Endothelial cell of umbilical vein (primary cell): ENCODE measurements around the gene SLC4A5. TPM values are rescaled to one million over a fixed set of nuclear protein-coding genes. Genes with fewer than 3 reads are reported as not detected.

Source experiments
- BruUV-seq: library from RNA; stranded (reverse); fragments of 400-500 nt; replicated peaks from 2 replicates; lab custom pipeline; 2021; lab: Mats Ljungman, UMichigan
- CTCF ChIA-PET: fragments of 300-600, 350-600 bp; sonication (Branson Sonifier 250); formaldehyde crosslinking; loops from one replicate; lab custom pipeline; 2021; ENCODE audit warnings: antibody characterized with exemption, inconsistent platforms; lab: Charles Lee
- POLR2A ChIA-PET: fragments of 300-600, 350-600 bp; sonication (Branson Sonifier 250); formaldehyde crosslinking; loops from one replicate; lab custom pipeline; 2021; ENCODE audit warnings: antibody characterized with exemption, inconsistent platforms; lab: Charles Lee
- DNase-seq: peaks from one replicate; pipeline ENCODE4 v3.0.0-alpha.2; 2011; ENCODE audit warnings: low read depth, low spot score
- FAIRE-seq: peaks from 2 replicates; lab custom pipeline; 2011; peaks lifted over from hg19 to GRCh38; lab: Jason Lieb, UNC
- H2AFZ ChIP-seq: 2 replicates; pipeline ENCODE4 v1.6.0; 2012; ENCODE audit warnings: low read depth, low read length, control low read depth, inconsistent platforms
- H3K27ac ChIP-seq: 2 replicates; pipeline ENCODE4 v1.5.1; 2011; ENCODE audit warnings: low read depth, mild to moderate bottlenecking, control low read depth, low read length, moderate library complexity; ENCODE audit not compliant: insufficient read depth
- H3K27me3 ChIP-seq, 2 experiments: 2 replicates each; pipeline versions ENCODE4 v1.6.0 to v1.6.1; 2011; ENCODE audit warnings: low read length in 2 of 2, mixed read lengths in 1 of 2; ENCODE audit not compliant: control insufficient read depth in 2 of 2, insufficient read depth in 2 of 2
- H3K36me3 ChIP-seq, 2 experiments: 2 replicates in 1 of 2; 3 replicates in 1 of 2; pipeline ENCODE4 v1.5.1; 2011; ENCODE audit warnings: low read length in 2 of 2, mild to moderate bottlenecking in 1 of 2, moderate library complexity in 1 of 2; ENCODE audit not compliant: control insufficient read depth in 2 of 2, insufficient read depth in 2 of 2; ENCODE audit errors: extremely low read depth in 1 of 2
- H3K4me1 ChIP-seq: 3 replicates; pipeline ENCODE4 v1.5.1; 2011; ENCODE audit warnings: mild to moderate bottlenecking, low read length; ENCODE audit not compliant: control insufficient read depth, insufficient read depth; ENCODE audit errors: extremely low read depth
- H3K4me2 ChIP-seq: 2 replicates; pipeline ENCODE4 v1.6.1; 2011; ENCODE audit warnings: low read length, control low read depth, mixed read lengths; ENCODE audit not compliant: insufficient read depth
- H3K4me3 ChIP-seq, 3 experiments: fragments of 200-600 bp in 1 of 3; sonication (generic), shearing (Covaris generic) in 1 of 3; replicated peaks in 1 of 3; 2 replicates each; pipeline ENCODE4 v1.5.1; 2011 to 2016; ENCODE audit warnings: control low read depth in 3 of 3, low read length in 3 of 3, mild to moderate bottlenecking in 2 of 3, inconsistent platforms in 1 of 3, low read depth in 1 of 3, moderate library complexity in 1 of 3; ENCODE audit not compliant: insufficient read depth in 1 of 3
- H3K79me2 ChIP-seq: 2 replicates; pipeline ENCODE4 v1.6.0; 2012; ENCODE audit warnings: low read length, inconsistent platforms; ENCODE audit not compliant: control insufficient read depth, insufficient read depth
- H3K9ac ChIP-seq: replicated peaks from 2 replicates; pipeline ENCODE3; 2011; ENCODE audit warnings: low read length, control low read depth; ENCODE audit not compliant: insufficient read depth; ENCODE audit errors: extremely low read depth
- H3K9me1 ChIP-seq: replicated peaks from 3 replicates; pipeline ENCODE4 v1.6.0; 2011; ENCODE audit warnings: mild to moderate bottlenecking, low read length; ENCODE audit not compliant: control insufficient read depth, insufficient read depth; ENCODE audit errors: extremely low read depth
- H3K9me3 ChIP-seq: replicated peaks from 2 replicates; pipeline ENCODE4 v1.5.1; 2012; ENCODE audit warnings: low read length, inconsistent platforms; ENCODE audit not compliant: control insufficient read depth, insufficient read depth
- H4K20me1 ChIP-seq: replicated peaks from 2 replicates; pipeline ENCODE3; 2011; ENCODE audit warnings: mild to moderate bottlenecking, low read length; ENCODE audit not compliant: control insufficient read depth, insufficient read depth; ENCODE audit errors: extremely low read depth
- EZH2 ChIP-seq: IDR thresholded peaks from 2 replicates; pipeline ENCODE4 v1.6.1; 2012; ENCODE audit warnings: borderline replicate concordance, low read depth, mild to moderate bottlenecking, moderate library complexity, low read length, inconsistent platforms; ENCODE audit not compliant: severe bottlenecking
- FOS ChIP-seq: IDR thresholded peaks from 2 replicates; pipeline ENCODE4 v1.6.1; 2011; ENCODE audit warnings: mild to moderate bottlenecking, low read length, moderate library complexity, borderline replicate concordance; ENCODE audit not compliant: insufficient read depth
- GATA2 ChIP-seq: IDR thresholded peaks from 2 replicates; pipeline ENCODE4 v1.7.0; 2011; ENCODE audit warnings: low read depth, mild to moderate bottlenecking, moderate library complexity, mixed read lengths, low read length; ENCODE audit not compliant: insufficient read length, insufficient read depth
- JUN ChIP-seq: IDR thresholded peaks from 2 replicates; pipeline ENCODE4 v1.6.1; 2011; ENCODE audit warnings: borderline replicate concordance, low read depth; ENCODE audit not compliant: insufficient read length, insufficient read depth
- MYC ChIP-seq: IDR thresholded peaks from one replicate; pipeline ENCODE4 v1.6.1; 2011; ENCODE audit warnings: mild to moderate bottlenecking, low read depth, low read length
- POLR2A ChIP-seq: IDR thresholded peaks from 2 replicates; pipeline ENCODE4 v1.6.1; 2012; ENCODE audit warnings: low read depth, mild to moderate bottlenecking, control low read depth, low read length
- POLR2AphosphoS5 ChIP-seq: IDR thresholded peaks from 2 replicates; pipeline ENCODE4 v1.6.1; 2012; ENCODE audit warnings: low read depth, mild to moderate bottlenecking, control low read depth, low read length, moderate library complexity; ENCODE audit not compliant: insufficient read depth
- dilution Hi-C: fragments of 300-500 bp; cut with MboI; formaldehyde crosslinking; loops from one replicate; pipeline ENCODE4 v1.15.0; 2019; ENCODE audit warnings: low sequenced_read_pairs; ENCODE audit not compliant: extremely low pct_ligation_motif_present
- intact Hi-C: fragments of 100-400 bp; cut with micrococcal nuclease; formaldehyde crosslinking; loops from one replicate; pipeline ENCODE4 v1.10.0; 2022
- polyA plus RNA-seq, 4 experiments: library from polyadenylated mRNA; depleted of rRNA in 3 of 4; stranded (reverse) in 3 of 4; unstranded in 1 of 4; fragments of >200 nt; gene quantifications; 2 replicates each; pipeline versions ENCODE4 v1.2.1 to v1.2.3, GENCODE V29; 2011 to 2012; ENCODE audit warnings: missing spikeins in 1 of 4
- total RNA-seq: library from RNA; stranded (reverse); gene quantifications from 2 replicates; pipeline ENCODE4 v1.2.3, GENCODE V29; 2021
- TF ChIP-seq, protein P1 (sequence below): IDR thresholded peaks from 2 replicates; pipeline ENCODE4 v1.6.1; 2011; ENCODE audit not compliant: insufficient read depth, insufficient read length
- TF ChIP-seq, protein P2 (sequence below), 2 donors: IDR thresholded peaks; 1 replicate in 1 of 2; 2 replicates in 1 of 2; pipeline ENCODE4 v1.5.1; 2011; ENCODE audit warnings: low read length in 2 of 2, mild to moderate bottlenecking in 2 of 2, moderate library complexity in 2 of 2, control low read depth in 1 of 2, inconsistent platforms in 1 of 2, low read depth in 1 of 2; ENCODE audit not compliant: insufficient read depth in 1 of 2; ENCODE audit errors: extremely low read depth in 1 of 2

SLC4A5 gene
- total and polyA plus RNA-seq, 2 donors (not counting 3 experiments of a cell fraction or from before 2014, with no cell fraction given) = 0.12 to 0.97 TPM

DNA sequence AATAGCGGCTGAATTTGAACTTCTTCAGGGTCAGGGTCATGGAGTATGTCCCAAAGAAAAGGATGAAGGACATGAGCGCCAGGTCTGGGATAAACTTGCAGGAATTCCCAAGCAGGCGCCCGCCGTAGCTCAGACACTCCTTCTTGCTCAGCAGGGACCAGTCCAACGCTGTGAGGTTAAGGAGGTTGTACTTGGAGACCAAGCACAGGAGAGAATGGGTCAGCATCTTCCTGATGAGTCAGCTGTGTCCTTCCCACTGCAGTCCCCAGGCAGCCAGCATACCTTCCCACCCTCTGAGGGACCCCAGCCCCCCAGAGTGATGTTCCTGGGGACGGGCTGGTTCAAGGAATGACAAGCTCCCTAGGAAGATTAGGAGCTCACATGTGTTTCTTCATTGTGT, 103.9 kb downstream of the SLC4A5 start:
- Histone ChIP-seq H3K4me3 (no peak overlapping the region), H3K9ac (no peak overlapping the region), H3K27me3 (no peaks in the 10 kb centered on the region), H3K27ac (no peak overlapping the region), H3K9me3 (no peaks in the 10 kb centered on the region), H2AFZ (no peak overlapping the region), H3K79me2 (no peaks in the 10 kb centered on the region), H3K4me2 (no peak overlapping the region), H3K9me1 (no peaks in the 10 kb centered on the region), H4K20me1 (no peaks in the 10 kb centered on the region), H3K4me1 (no peaks in the 10 kb centered on the region), H3K36me3 (no peaks in the 10 kb centered on the region)
- no peak for FAIRE-seq
- intact Hi-C loops = no loop called here
- TF ChIP-seq EZH2 (no peak), GATA2 (no peak), JUN (no peak), FOS (no peak), MYC (no peak), POLR2A (no peak), POLR2AphosphoS5 (no peak)
- TF ChIP-seq, protein P1, sequence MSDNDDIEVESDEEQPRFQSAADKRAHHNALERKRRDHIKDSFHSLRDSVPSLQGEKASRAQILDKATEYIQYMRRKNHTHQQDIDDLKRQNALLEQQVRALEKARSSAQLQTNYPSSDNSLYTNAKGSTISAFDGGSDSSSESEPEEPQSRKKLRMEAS = no peak
- TF ChIP-seq, protein P2, sequence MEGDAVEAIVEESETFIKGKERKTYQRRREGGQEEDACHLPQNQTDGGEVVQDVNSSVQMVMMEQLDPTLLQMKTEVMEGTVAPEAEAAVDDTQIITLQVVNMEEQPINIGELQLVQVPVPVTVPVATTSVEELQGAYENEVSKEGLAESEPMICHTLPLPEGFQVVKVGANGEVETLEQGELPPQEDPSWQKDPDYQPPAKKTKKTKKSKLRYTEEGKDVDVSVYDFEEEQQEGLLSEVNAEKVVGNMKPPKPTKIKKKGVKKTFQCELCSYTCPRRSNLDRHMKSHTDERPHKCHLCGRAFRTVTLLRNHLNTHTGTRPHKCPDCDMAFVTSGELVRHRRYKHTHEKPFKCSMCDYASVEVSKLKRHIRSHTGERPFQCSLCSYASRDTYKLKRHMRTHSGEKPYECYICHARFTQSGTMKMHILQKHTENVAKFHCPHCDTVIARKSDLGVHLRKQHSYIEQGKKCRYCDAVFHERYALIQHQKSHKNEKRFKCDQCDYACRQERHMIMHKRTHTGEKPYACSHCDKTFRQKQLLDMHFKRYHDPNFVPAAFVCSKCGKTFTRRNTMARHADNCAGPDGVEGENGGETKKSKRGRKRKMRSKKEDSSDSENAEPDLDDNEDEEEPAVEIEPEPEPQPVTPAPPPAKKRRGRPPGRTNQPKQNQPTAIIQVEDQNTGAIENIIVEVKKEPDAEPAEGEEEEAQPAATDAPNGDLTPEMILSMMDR (IDR thresholded peaks at IDR 0.05; ENCODE audit: extremely low read depth in 1 of 2, insufficient read depth in 1 of 2, low read depth in 1 of 2, low read length in 2 of 2) = no peak
- no TSS peak for BruUV-seq
- dilution Hi-C loops = no loop called here
- DNase-seq = no peak
- CTCF ChIA-PET = interaction anchor here (0.9 to 4.4 kb wide), 2 partner anchors 10 to 11 kb away, joined by 4 to 21 read pairs; no protein-coding TSS in a partner anchor
- POLR2A ChIA-PET = no interaction called here
